ENCODE measurements around the gene WBP11. TPM values are rescaled to one million over a fixed set of nuclear protein-coding genes. Genes with fewer than 3 reads are reported as not detected.
A peak's percentile ranks its signal among the peaks of the same experiment; 100 is the strongest.

The WBP11 gene
- total RNA-seq, 1 experiment from 2014 or later = 75.9 TPM

- Mint-ChIP-seq H3K27me3 (ENCODE audit: unreplicated experiment) (no peaks in the 10 kb centered on the region), H3K27ac (ENCODE audit: unreplicated experiment) (no peak overlapping the region), H3K4me3 (ENCODE audit: low read depth, unreplicated experiment) (no peak overlapping the region), H3K36me3 (ENCODE audit: insufficient read depth, unreplicated experiment) (peaks cover 29% of the 10 kb centered on the region), H3K9me3 (ENCODE audit: low read depth, unreplicated experiment) (no peaks in the 10 kb centered on the region), H3K4me1 (ENCODE audit: low read depth, unreplicated experiment) (peaks cover 17% of the 10 kb centered on the region)
- CTCF ChIA-PET = interaction anchor here (1.9 kb wide), 1 partner anchor 32 kb away, joined by 18 read pairs; a partner anchor contains a TSS
- TF ChIP-seq, protein P1, sequence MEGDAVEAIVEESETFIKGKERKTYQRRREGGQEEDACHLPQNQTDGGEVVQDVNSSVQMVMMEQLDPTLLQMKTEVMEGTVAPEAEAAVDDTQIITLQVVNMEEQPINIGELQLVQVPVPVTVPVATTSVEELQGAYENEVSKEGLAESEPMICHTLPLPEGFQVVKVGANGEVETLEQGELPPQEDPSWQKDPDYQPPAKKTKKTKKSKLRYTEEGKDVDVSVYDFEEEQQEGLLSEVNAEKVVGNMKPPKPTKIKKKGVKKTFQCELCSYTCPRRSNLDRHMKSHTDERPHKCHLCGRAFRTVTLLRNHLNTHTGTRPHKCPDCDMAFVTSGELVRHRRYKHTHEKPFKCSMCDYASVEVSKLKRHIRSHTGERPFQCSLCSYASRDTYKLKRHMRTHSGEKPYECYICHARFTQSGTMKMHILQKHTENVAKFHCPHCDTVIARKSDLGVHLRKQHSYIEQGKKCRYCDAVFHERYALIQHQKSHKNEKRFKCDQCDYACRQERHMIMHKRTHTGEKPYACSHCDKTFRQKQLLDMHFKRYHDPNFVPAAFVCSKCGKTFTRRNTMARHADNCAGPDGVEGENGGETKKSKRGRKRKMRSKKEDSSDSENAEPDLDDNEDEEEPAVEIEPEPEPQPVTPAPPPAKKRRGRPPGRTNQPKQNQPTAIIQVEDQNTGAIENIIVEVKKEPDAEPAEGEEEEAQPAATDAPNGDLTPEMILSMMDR (IDR thresholded peaks at IDR 0.05; ENCODE audit: unreplicated experiment) = no peak
- DNase-seq = no peak
- TSS peak; percentile 48 for BruUV-seq (replicated peaks)
- intact Hi-C loops (cut with micrococcal nuclease; ENCODE audit: unreplicated experiment) = no loop called here
These were observed 1.0 kb downstream of the WBP11 start for GRCh38 chr12:14802247-14802646.

DNA sequence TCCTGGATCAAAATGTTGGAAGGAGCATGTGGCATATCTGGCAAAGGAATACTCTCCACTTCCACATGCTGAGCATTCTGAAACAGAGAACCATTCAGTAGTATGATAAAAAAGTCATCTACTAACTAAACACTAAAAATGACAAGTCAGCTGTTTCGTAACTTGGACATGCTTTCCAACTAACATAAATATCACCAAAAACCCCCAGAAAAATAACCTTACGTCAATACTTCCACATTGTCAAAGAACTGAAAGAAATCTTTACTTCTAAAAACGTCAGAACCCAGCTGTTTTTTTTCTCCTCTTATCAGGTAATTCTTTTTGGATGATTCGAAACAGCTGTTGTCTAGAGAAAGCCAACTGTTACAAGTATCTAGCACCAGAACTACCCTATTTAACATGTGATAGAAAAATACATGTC, 8.2 kb downstream of the WBP11 start:
- H3K4me3 Mint-ChIP-seq (ENCODE audit: low read depth, unreplicated experiment) = no peak overlapping the region
- intact Hi-C loops (cut with micrococcal nuclease; ENCODE audit: unreplicated experiment) = no loop called here
- H3K4me1 Mint-ChIP-seq (ENCODE audit: low read depth, unreplicated experiment) = no peaks in the 10 kb centered on the region
- DNase-seq = no peak
- H3K27me3 Mint-ChIP-seq (ENCODE audit: unreplicated experiment) = no peaks in the 10 kb centered on the region
- peaks cover 71% of the 10 kb centered on the region for H3K36me3 Mint-ChIP-seq (ENCODE audit: insufficient read depth, unreplicated experiment)
- no peaks in the 10 kb centered on the region for H3K9me3 Mint-ChIP-seq (ENCODE audit: low read depth, unreplicated experiment)
- TF ChIP-seq, protein P1 (IDR thresholded peaks at IDR 0.05; ENCODE audit: unreplicated experiment) = no peak
- H3K27ac Mint-ChIP-seq (ENCODE audit: unreplicated experiment) = no peak overlapping the region
- BruUV-seq (replicated peaks) = no TSS peak
- CTCF ChIA-PET = no interaction called here

GRCh38 chr12:14785568-14785967, 17.7 kb downstream of the WBP11 start:
- no peaks in the 10 kb centered on the region for H3K27me3 Mint-ChIP-seq (ENCODE audit: unreplicated experiment)
- CTCF ChIA-PET = no interaction called here
- no TSS peak for BruUV-seq (replicated peaks)
- no peak for DNase-seq
- TF ChIP-seq, protein P1 (IDR thresholded peaks at IDR 0.05; ENCODE audit: unreplicated experiment) = no peak
- no peaks in the 10 kb centered on the region for H3K9me3 Mint-ChIP-seq (ENCODE audit: low read depth, unreplicated experiment)
- no peak overlapping the region for H3K27ac Mint-ChIP-seq (ENCODE audit: unreplicated experiment)
- H3K36me3 Mint-ChIP-seq (ENCODE audit: insufficient read depth, unreplicated experiment) = peaks cover 42% of the 10 kb centered on the region
- H3K4me1 Mint-ChIP-seq (ENCODE audit: low read depth, unreplicated experiment) = no peaks in the 10 kb centered on the region
- intact Hi-C loops (cut with micrococcal nuclease; ENCODE audit: unreplicated experiment) = no loop called here
- H3K4me3 Mint-ChIP-seq (ENCODE audit: low read depth, unreplicated experiment) = no peak overlapping the region

DNA sequence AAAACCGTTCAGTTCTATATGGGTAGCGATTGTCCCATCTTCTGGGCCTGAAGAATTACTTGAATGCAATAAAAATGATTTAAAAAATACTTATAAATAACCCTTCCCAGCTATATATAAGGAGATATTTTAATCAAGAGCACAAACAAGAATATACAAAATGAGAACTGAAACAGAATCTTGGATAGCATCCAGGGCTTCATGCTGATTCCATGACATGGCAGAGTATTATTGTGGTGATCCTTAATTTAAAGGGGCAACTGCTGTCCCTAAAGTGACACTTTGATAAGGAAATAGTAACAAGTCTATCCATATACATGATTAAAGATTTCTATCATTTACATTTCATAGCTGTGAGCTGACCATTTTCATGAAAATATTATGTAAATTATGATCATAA, 18.8 kb downstream of the WBP11 start:
- TF ChIP-seq, protein P1 (IDR thresholded peaks at IDR 0.05; ENCODE audit: unreplicated experiment) = no peak
- H3K4me3 Mint-ChIP-seq (ENCODE audit: low read depth, unreplicated experiment) = no peak overlapping the region
- CTCF ChIA-PET = no interaction called here
- H3K36me3 Mint-ChIP-seq (ENCODE audit: insufficient read depth, unreplicated experiment) = peaks cover 31% of the 10 kb centered on the region
- no peaks in the 10 kb centered on the region for H3K9me3 Mint-ChIP-seq (ENCODE audit: low read depth, unreplicated experiment)
- BruUV-seq (replicated peaks) = no TSS peak
- H3K27ac Mint-ChIP-seq (ENCODE audit: unreplicated experiment) = no peak overlapping the region
- intact Hi-C loops (cut with micrococcal nuclease; ENCODE audit: unreplicated experiment) = no loop called here
- H3K4me1 Mint-ChIP-seq (ENCODE audit: low read depth, unreplicated experiment) = no peaks in the 10 kb centered on the region
- no peaks in the 10 kb centered on the region for H3K27me3 Mint-ChIP-seq (ENCODE audit: unreplicated experiment)
- no peak for DNase-seq

All from Calu3 (cell line).